ENCODE measurements around the gene PTEN.
"Not testable (repeated sequence)": the region's sequence is repeated elsewhere in the genome, so short reads cannot be mapped to it uniquely, and the experiment has no call there.

Gene PTEN

GRCh38 chr10:87846023-87846422 is 17.4 kb upstream of the PTEN start:
- DNase-seq (ENCODE audit: low read depth), result no peak

- DNase-seq (ENCODE audit: low read depth), result not testable (repeated sequence)
Observed at GRCh38 chr10:87846711-87847110, 16.7 kb upstream of the PTEN start.

- DNase-seq (ENCODE audit: low read depth), result no peak
Observed at GRCh38 chr10:87847550-87847949, 15.9 kb upstream of the PTEN start.

- no peak for DNase-seq (ENCODE audit: low read depth)
Observed at GRCh38 chr10:87849001-87849400, 14.4 kb upstream of the PTEN start.

GRCh38 chr10:87850742-87851205 is 12.7 kb upstream of the PTEN start:
- DNase-seq (ENCODE audit: low read depth), result peak; percentile 27

GRCh38 chr10:87852089-87852488 is 11.3 kb upstream of the PTEN start:
- DNase-seq (ENCODE audit: low read depth), result no peak

GRCh38 chr10:87855247-87855646 is 8.2 kb upstream of the PTEN start:
- DNase-seq (ENCODE audit: low read depth), result not testable (repeated sequence)

GRCh38 chr10:87855665-87856064 is 7.8 kb upstream of the PTEN start:
- DNase-seq (ENCODE audit: low read depth), result not testable (repeated sequence)

GRCh38 chr10:87860156-87860795 is 3.1 kb upstream of the PTEN start:
- no peak for DNase-seq (ENCODE audit: low read depth)

GRCh38 chr10:87860816-87861403 is 2.5 kb upstream of the PTEN start:
- DNase-seq (ENCODE audit: low read depth), result no peak

GRCh38 chr10:87861566-87861952 is 1.9 kb upstream of the PTEN start:
- peak; percentile 3 for DNase-seq (ENCODE audit: low read depth)

GRCh38 chr10:87861953-87862678 is 1.3 kb upstream of the PTEN start:
- peak; percentile 85 for DNase-seq (ENCODE audit: low read depth)

- DNase-seq (ENCODE audit: low read depth), result no peak
Observed at GRCh38 chr10:87862679-87863052, 759 bp upstream of the PTEN start.

- DNase-seq (ENCODE audit: low read depth), result not testable (repeated sequence)
Observed at GRCh38 chr10:87863951-87864495, 598 bp downstream of the PTEN start.

GRCh38 chr10:87864496-87865059 is 1.2 kb downstream of the PTEN start:
- DNase-seq (ENCODE audit: low read depth), result no peak

- DNase-seq (ENCODE audit: low read depth), result no peak
Observed at GRCh38 chr10:87865241-87865881, 1.9 kb downstream of the PTEN start.

GRCh38 chr10:87866412-87866974 is 3.1 kb downstream of the PTEN start:
- no peak for DNase-seq (ENCODE audit: low read depth)

GRCh38 chr10:87867453-87867852 is 4.0 kb downstream of the PTEN start:
- DNase-seq (ENCODE audit: low read depth), result no peak

- no peak for DNase-seq (ENCODE audit: low read depth)
Observed at GRCh38 chr10:87868277-87868676, 4.9 kb downstream of the PTEN start.

- not testable (repeated sequence) for DNase-seq (ENCODE audit: low read depth)
Observed at GRCh38 chr10:87869139-87869538, 5.7 kb downstream of the PTEN start.

GRCh38 chr10:87869773-87870551 is 6.5 kb downstream of the PTEN start:
- no peak for DNase-seq (ENCODE audit: low read depth)
